Activated CD8-positive, alpha-beta memory T cell treated with anti-CD3 and anti-CD28 coated beads for 1 hour (primary cell): Measurements from ENCODE around the gene B2M.
"Not testable (repeated sequence)": the region's sequence is repeated elsewhere in the genome, so short reads cannot be mapped to it uniquely, and the experiment has no call there.

Source experiments
- DNase-seq, 2 donors: peaks; one replicate each; pipeline ENCODE4 v3.0.0-alpha.2; 2020; ENCODE audit warnings: low read depth in 1 of 2; ENCODE audit errors: extremely low read depth in 1 of 2

The B2M gene

DNA sequence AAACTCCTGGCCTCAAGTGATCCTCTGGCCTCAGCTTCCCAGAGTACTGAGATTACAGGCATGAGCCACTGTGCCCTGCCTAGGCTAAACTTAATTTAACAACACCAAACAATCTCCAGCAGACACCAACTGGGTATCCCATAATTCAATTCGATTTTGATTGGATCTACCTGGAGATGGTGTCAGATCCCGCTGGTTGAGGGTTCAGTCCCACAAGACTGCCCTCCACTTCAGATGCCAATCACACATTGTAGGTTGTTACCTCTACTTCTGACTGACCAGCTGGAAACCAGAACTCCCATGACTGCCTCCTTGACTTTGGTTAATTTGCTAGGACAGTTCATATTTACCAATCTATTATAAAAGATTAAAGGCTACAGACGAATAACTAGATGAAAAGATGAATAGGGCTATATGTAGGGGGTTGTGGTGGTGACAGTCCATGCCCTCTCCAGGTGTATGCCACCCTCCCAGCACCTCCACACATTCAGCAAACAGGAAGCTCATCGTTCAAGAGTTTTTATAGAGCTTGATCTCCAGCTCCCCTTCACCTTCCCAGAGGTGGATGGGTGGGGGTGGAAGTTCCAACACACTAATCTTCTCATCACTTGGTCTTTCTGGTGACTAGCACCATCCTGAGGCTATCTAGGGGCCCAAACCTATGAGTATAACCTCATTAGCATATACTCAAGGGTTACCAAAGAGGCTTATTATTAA, 9.3 kb downstream of the B2M start:
- DNase-seq = no peak

DNA sequence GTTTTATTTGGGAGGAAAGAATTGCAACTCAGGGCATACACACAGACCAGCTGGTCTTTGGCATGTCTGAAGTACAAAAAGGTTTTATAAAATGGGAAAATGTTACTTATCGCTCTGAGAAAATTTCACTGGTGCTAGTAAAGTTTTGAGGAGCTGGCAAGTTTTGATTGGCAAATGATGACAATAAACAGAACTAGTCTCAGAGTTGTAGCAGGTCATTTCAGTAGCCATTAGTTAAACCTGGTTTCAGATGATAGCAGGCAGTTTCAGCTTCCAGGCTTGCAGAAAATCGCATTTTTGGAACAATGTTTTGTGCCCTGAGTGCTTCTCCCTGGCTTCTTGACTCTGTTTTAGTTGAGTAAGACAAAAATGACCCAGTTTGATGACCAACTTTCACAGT, 10.7 kb downstream of the B2M start:
- no peak for DNase-seq

DNA sequence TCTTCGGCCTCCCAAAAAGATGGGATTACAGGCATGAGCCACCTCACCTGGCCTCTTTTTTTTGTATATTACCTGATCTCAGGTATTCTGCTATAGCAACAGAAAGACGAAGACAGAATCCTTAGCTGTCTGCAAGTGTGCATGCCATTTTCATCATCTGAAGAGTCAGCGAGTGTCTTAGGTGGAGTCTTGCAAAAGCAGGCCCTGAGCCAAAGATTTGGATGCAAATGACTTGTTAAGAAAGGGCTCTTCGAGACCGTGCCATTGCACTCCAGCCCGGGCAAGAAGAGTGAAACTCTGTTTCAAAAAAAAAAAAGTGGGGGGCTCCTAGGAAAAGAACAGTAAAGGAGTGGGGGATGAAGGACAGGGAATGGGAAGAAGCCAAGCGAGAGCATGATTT, 14.8 kb downstream of the B2M start:
- no peak for DNase-seq

DNA sequence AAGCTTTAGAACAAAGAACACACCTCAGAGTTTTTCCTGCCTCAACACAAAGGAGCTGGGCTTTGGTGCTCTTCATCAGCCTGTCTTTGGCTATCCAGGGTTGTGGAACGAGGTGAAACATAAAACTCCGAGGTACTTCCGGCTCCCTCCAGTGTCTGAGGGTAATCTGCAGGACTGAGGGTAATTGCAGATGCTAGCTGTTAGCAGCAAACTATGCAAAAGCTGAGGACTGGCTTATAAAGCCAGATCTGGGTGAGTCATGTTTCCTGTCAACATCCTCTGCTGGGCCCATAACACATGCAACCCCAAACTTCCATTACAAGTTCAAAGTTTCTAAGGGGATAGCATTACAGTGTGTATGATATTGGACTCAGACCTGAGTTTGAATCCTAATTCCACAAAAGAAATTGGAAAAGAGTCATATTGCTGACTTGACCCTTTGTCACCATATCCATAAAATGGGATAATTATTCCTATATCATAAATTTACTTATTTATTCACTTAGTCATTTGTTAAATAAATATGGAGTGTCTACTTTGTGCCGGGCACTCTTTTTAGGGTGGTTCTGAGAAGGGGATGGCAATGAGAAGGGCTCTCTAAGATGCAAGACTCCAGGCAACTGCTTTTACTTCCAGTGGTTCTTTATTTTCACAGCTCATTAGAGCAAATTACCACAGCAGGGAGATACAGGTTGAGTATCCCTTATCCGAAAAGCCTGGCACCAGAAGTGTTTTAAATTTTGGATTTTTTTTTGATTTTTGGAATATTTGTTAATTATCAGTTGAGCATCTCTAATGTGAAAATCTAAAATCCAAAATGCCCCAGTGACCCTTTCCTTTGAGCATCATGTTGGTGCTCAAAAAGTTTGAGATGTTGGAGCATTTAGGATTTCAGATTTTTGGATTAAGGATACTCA, 15.5 kb downstream of the B2M start:
- DNase-seq = peak; percentile 43 to 58

DNA sequence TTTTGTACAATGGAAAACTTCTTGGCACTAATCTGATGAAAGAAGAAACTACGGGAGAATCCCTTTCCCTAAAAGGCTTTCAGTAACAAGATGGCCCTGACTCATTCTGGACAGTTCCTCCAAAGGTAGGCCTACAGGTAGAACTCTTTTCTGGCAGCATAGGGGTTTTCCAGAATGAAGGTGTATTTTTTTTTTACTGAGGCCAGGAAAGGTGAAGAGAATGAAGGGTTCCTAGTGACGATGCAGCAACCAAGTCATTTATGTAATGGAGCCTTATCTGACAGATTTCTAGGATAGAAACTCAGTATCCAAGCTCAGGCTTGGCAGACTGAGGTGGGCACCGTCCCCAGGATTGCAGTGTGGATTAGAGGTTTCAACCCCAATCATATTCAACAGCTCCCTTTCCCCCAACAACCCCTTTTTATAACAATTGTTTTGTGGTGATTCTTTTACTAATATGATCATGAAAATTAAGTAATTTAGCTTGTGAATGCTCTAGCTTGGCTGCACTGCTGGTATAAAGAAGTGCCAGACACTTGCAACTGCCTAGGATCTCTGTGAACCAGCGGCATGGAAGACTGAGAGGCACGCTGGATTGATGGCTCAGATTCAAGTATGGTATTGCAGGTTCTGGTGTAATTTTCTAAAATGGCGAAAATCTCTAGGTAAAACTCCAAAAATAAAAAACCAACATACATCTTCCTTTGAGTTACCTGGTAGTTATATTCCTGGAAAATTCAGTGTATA, 16.3 kb downstream of the B2M start:
- no peak for DNase-seq

DNA sequence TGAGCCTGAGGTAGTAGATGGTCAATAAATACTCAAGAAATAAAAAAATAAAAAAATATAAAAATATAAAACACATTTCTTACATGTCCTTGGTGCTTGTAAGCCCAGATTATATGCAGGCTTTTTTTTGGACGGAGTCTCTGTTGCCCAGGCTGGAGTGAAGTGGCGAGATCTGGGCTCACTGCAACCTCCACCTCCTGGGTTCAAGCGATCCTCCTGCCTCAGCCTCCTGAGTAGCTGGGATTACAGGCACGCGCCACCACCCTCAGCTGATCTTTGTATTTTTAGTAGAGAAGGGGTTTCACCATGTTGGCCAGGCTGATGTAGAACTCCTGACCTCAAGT, 16.9 kb downstream of the B2M start:
- DNase-seq = not testable (repeated sequence)

DNA sequence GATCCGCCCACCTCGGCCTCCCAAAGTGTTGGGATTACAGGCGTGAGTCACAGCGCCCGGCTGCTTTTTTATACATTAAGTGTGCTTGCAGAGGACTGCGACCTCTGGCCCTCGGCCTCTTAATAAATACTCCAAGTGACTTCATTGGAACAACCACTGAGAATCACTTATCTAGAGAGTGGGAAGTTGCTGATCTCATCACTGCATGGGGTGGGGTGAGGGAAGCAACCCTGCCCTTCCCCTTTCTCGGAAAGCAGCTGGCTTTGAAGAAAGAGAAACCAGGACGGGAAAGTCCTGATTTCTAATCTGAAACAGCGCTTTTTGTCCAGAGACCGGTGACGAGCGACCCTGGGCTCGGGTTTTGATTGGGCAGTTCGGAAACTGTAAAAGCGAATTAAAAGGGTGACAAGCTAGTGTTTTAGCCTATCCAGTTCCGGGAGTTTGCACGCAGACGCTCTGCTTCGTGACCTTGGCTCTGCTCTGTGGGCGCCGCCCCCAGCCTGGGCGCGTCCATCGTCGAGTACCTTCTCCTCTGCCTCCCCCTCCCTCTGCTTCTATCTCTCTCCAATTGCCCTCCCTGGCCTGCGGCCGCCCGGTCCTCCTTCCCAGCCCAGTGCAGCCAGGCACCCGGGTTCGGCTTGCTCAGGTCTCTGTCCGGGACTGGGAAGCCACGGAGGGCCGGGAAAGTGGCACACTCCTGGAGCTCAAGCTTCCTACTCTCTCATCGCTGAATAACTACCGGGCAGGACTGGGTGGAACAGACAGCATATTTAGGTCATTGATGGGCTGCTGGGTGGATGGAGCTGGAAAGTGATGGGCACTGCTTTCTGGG, 17.5 kb downstream of the B2M start:
- DNase-seq = peak; percentile 85 to 87

DNA sequence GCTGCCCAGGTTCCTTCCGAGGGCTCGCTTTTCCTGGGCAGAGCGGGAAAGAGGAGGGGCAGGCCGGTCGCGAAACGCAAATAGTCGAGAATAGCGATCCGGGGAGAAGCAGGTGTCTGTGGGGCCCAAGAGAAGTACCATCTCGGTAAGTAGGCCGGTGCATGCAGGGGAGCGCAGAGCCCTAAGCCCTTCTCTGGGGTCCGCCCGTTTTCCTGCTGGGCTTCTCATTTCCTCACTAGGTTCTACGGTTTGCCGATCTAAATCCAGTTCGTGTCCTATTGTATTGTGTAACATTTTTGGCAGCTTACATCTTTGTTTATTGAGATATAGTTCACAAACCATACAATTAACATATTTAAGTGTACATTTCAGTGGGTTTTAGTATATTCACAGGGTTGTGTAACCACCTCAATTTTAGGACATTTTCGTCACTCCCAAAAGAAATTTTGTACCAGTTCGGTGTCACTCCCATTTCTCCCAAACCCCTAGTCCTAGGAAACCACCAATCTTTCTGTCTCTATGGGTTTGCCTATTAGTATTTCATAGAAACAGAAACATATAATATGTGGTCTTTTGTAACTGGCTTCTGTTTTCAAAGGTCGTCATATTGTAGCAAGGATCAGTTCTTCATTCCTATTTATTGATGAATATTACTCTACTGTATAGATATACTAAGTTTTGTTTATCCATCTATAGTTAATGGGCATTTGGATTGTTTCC, 18.3 kb downstream of the B2M start:
- DNase-seq = no peak

DNA sequence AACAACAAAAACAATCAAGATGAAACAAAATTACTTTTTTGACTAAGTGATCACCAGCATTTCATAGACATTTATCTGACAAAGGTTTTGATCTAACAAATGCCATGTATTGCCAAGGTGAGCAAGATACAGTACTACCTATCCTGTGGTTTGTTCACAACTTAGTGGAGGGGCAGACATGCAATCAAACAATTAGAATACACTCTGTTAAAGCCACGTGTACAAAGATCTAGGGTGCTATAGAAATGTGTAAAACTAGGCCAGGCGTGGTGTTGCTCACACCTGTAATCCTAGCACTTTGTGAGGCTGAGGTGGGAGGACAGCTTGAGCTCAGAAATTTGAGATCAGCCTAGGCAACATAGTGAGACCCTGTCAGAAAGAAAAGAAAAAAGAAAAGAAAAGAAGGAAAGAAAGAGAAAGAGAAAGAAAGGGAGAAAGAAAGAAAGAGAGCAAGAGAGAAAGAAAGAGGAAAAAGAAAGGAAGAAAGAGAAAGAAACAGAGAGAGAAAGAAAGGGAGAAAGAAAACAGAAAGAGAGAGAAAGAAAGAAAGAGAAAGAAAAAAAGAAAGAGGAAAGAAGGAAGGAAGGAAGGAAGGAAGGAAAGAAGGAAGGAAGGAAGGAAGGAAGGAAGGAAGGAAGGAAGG, 23.6 kb downstream of the B2M start:
- DNase-seq = no peak

DNA sequence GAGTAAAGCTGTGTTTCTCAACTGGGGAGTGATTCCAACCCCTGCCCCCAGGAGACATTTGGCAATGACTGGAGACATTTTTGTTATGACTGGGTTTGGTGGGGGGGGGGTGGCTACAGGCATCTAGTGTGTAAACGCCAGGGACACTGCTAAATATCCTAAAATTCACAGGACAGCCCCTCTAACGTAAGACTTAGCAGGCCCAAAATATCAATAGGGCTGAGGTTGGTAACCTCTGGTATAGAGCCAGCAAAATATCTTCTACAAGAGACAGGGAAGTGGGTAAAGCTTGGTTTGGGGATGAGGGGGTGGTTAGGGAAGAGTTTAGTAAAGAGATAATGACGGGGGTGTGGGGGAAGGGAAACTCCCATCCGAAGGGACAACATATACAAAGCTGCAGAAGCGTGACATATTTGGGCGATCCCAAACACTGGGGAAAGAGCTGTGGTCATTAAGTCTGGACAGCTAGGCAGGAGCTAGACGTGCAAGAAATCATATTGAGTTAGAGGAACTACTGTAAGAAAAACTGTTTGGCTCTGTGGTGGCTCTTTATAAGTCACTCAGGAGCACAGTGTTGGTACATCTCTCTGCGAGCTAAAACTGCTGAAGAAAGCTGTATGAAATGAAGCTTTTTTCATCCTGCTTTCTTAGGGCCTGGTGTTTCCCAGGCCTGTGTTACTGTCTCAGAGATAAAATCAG, 24.3 kb downstream of the B2M start:
- no peak for DNase-seq

DNA sequence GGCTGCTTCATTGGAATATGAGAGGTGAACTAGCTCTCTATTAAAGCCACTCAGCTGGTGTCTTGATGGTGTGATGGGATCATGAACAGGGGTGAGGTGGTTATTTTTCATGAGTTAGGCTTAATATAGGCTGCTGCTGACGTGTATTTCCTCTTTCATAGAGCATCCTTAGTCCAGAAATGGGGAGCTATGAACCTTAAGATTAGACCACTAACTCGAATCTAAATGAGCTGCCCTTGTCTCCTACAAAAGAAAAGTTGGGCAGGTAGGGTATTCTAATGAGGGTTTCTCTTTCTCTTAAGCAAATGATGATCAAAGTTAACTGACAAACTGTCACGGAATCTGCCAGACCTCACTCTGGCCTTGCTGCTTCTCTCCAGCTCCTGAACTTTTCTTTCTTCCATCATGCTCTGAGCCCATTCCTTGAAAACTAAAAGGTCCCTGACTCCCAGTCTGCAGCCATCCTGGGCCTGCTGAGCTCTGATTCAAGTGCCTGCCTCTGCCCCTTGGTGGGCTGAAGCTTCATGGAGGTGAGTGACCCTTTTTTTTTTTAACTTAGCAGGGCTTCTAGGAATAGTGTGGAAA, 25.0 kb downstream of the B2M start, which contains the start of gene TRIM69:
Gene TRIM69, plus strand, starts transcription at position 348 of the 585 bp plus-strand sequence. Its CDS starts 177 bp downstream, at position 525.
- no peak for DNase-seq

DNA sequence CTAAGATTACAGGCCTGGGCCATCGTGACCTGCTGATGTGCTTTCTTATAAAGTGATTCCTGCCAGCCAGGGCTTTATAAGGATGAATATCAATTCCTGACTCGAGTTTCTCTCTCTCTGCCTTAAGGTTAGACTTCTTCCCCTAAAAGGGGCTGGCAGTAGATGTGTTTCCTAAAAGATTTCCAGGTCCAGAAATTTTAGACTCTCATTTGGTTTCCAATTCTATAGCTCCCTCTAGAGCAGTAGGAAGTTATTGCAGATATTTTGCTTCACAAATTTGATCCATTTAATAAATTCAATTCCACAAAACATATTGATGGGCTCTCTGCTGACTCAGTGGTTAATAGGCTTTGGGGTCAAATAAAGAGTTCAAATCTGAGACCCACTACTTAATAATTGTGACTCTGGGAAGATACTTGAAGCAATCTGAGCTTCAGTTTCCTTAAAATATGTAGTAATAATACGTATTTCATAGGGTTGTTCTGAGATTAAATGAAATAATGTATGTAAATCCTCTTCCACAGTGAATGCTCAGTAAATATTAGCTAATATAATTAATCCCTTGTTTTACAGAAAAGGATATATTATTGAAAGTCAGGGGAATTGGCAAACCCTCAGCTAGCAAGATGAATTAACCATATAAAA, 27.1 kb downstream of the B2M start:
- DNase-seq = no peak

DNA sequence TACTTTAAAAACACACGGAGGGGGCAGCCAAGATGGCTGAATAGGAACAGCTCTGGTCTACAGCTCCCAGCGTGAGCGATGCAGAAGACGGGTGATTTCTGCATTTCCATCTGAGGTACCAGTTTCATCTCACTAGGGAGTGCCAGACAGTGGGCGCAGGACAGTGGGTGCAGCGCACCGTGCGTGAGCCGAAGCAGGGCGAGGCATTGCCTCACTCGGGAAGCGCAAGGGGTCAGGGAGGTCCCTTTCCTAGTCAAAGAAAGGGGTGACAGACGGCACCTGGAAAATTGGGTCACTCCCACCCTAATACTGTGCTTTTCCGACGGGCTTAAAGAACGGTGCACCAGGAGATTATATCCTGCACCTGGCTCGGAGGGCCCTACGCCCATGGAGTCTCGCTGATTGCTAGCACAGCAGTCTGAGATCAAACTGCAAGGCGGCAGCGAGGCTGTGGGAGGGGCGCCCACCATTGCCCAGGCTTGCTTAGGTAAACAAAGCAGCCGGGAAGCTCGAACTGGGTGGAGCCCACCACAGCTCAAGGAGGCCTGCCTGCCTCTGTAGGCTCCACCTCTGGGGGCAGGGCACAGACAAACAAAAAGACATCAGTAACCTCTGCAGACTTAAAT, 28.0 kb downstream of the B2M start:
- not testable (repeated sequence) for DNase-seq

DNA sequence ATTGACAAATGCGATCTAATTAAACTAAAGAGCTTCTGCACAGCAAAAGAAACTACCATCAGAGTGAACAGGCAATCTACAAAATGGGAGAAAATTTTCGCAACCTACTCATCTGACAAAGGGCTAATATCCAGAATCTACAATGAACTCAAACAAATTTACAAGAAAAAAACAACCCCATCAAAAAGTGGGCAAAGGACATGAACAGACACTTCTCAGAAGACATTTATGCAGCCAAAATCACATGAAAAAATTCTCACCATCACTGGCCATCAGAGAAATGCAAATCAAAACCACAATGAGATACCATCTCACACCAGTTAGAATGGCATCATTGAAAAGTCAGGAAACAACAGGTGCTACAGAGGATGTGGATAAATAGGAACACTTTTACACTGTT, 32.1 kb downstream of the B2M start:
- DNase-seq = not testable (repeated sequence)

DNA sequence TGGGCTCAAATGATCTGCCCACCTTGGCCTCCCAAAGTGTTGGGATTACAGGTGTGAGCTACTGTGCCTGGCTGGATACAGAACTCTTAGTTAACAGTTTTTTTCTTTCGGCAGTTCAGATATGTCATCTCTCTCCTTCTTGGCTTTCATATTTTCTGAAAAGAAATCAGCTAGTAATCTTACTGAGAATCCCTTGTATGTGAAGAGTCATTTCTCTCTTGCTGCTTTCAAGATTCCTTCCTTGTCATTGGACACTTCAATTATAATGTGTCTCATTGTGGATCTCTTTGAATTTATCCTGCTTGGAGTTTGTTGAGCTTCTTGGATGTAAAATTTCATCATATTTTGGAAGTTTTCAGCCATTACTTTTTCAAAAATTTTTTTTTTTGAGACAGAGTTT, 42.0 kb downstream of the B2M start:
- DNase-seq = no peak

DNA sequence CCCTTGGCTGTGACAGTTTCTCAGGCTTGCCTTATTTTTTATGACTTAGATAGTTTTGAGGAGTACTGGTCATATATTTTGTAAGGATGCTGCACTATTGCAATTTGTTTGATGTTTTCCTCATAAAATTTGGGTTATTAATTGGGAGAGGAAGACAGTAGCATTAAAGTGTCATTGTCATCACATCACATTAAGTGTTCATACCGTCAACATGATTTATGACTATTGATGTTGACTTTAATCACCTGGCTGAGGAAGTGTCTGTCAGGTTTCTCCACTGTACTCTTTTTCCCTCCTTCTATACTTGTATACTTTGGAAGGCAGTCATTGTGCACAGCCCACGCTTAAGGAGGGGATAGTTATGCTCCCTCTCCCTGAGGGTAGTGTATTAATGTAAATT, 51.9 kb downstream of the B2M start:
- no peak for DNase-seq

DNA sequence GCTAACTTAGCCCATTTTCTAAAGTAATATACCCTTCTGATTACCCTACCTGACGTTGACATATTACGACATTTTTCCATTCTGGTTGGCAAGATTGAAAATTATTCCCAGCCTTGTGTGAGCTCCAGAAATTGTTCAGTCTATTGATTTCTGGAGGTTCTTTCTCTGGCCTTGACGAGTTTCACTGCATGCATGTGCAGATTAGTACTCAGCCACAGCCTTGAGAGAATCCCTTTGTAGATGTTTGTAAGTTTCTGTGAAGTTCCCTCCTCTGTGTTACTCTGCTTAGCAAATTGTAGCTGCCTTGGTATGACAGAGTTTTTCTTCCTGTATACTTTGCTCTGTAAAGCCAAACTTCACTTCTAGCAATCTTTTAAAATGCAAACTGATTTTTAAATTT, 52.5 kb downstream of the B2M start:
- DNase-seq = no peak

DNA sequence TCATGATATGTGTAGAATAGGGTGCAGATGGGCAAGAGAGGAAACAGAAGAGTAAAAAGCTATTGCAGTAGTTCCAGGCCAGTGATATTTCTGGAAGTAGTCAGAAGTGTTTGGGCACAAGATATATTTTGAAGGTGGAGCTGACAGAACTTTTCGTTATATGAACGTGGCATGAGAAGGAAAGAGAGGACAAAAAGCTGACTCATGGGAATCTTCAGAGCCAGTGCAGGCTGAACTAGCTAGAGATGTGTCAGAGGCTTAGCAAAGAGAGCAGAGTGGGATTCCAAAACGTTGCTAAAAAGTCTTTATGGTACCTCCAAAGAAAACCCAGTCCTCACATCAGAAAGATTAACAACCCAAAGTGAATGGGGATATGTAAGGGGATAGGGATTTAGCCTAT, 53.7 kb downstream of the B2M start:
- no peak for DNase-seq
